GM12872 (cell line): Measurements from ENCODE around the gene PRPF8.

Source experiments
- TF ChIP-seq, protein P1 (sequence below): IDR thresholded peaks from 3 replicates; pipeline ENCODE4 v1.5.1; 2011; ENCODE audit warnings: low read depth, mild to moderate bottlenecking, low read length, moderate library complexity; ENCODE audit not compliant: insufficient read depth

The PRPF8 gene

DNA sequence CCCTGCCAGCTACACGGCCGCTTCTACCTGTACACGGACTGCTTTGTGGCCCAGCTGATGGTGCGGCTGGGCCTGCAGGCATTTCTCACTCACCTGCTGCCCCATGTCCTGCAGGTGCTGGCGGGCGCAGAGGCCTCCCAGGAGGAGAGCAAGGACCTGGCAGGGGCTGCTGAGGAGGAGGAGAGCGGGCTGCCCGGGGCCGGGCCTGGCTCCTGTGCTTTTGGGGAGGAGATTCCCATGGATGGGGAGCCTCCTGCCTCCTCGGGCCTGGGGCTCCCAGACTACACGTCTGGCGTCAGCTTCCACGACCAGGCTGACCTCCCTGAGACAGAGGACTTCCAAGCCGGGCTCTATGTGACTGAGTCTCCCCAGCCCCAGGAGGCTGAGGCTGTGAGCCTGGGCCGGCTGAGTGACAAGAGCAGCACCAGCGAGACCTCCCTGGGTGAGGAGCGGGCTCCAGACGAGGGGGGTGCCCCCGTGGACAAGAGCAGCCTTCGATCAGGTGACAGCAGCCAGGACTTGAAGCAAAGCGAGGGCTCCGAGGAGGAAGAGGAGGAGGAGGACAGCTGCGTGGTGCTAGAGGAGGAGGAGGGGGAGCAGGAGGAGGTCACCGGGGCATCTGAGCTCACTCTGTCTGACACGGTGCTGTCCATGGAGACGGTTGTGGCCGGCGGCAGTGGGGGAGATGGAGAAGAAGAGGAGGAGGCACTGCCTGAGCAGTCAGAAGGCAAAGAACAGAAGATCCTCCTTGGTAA, 43.4 kb upstream of the PRPF8 start:
- TF ChIP-seq, protein P1, sequence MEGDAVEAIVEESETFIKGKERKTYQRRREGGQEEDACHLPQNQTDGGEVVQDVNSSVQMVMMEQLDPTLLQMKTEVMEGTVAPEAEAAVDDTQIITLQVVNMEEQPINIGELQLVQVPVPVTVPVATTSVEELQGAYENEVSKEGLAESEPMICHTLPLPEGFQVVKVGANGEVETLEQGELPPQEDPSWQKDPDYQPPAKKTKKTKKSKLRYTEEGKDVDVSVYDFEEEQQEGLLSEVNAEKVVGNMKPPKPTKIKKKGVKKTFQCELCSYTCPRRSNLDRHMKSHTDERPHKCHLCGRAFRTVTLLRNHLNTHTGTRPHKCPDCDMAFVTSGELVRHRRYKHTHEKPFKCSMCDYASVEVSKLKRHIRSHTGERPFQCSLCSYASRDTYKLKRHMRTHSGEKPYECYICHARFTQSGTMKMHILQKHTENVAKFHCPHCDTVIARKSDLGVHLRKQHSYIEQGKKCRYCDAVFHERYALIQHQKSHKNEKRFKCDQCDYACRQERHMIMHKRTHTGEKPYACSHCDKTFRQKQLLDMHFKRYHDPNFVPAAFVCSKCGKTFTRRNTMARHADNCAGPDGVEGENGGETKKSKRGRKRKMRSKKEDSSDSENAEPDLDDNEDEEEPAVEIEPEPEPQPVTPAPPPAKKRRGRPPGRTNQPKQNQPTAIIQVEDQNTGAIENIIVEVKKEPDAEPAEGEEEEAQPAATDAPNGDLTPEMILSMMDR = no peak

- TF ChIP-seq, protein P1 = no peak
Observed at GRCh38 chr17:1727258-1727789, 42.7 kb upstream of the PRPF8 start.

DNA sequence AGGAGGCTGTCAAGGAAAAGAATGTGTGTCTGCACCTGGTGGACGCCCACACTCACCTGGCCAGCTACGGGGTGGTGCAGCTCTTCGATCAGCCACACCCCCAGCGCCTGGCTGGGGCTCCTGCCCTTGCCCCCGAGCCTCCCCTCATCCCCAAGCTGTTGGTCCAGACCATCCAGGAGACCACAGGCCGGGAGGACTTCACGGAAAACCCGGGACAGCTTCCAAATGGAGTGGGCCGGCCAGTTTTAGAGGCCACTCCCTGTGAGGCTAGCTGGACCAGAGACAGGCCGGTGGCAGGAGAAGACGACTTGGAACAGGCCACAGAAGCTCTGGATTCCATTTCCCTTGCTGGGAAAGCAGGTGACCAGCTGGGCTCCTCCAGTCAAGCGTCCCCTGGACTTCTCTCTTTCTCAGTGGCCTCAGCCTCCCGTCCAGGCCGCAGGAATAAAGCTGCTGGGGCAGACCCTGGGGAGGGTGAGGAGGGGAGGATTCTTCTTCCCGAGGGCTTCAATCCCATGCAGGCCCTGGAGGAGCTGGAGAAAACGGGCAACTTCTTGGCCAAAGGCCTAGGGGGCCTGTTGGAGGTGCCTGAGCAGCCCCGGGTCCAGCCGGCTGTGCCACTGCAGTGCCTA, 42.1 kb upstream of the PRPF8 start:
- TF ChIP-seq, protein P1 = no peak

GRCh38 chr17:1725642-1726511, 41.2 kb upstream of the PRPF8 start:
- TF ChIP-seq, protein P1 = no peak

DNA sequence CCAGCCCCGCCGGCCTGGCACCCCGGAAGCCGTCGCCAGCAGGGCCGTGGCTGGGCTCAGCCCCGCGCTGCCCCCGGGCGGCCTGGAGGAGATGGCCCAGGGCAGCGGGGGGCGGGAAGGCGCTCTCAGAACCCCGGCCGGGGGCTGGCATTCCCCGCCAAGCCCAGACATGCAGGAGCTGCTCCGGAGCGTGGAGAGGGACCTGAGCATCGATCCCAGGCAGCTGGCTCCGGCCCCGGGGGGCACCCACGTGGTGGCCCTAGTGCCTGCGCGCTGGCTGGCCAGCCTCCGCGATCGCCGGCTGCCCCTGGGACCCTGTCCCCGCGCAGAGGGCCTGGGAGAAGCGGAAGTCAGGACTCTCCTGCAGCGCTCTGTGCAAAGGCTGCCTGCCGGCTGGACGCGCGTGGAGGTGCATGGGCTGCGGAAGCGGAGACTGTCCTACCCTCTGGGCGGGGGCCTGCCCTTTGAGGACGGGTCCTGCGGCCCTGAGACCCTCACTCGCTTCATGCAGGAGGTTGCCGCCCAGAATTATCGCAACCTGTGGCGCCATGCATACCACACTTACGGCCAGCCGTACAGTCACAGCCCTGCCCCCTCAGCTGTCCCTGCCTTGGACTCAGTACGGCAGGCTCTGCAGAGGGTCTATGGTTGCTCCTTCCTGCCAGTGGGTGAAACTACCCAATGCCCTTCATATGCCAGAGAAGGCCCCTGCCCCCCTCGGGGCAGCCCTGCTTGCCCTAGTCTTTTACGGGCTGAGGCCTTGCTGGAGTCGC, 40.4 kb upstream of the PRPF8 start:
- TF ChIP-seq, protein P1 = no peak

DNA sequence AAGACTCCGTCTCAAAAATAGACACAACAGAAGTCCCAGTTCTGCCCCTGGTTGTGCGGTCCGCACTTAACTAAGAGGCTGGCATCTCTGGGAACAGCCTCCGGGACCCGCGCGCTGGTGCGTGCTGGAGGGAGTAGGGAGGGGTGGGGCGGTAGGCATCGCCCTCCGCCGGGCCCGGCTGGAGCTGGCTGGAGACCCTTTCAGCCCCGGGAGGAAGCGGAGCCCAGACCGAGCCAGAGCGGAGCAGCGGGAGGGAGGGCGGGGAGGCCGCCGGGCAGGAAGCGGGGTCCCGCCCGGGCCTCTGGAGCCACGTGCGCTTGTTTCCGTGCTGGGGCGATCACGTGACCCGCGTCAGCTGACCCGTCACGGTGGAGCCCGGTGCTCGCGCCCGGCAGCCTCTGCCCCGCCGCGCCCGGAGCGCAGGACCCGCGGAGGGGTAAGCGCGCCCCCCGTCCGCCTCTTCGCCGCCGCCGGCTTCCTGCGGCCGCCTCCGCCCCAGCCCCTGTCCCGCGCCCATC, 39.7 kb upstream of the PRPF8 start, which contains the start of gene WDR81:
Gene WDR81 (plus strand): TSS at position 354 of the 518 bp plus-strand sequence. CDS start 256 bp downstream, outside the sequence.
- TF ChIP-seq, protein P1 = no peak
